GM12875 (cell line): Measurements from ENCODE around the gene GPR17.

Experiments used
- H3K4me3 ChIP-seq: one replicate; pipeline ENCODE4 v1.5.1; 2011; ENCODE audit warnings: low read depth, low read length, control low read depth
- CTCF ChIP-seq: IDR thresholded peaks from 2 replicates; pipeline ENCODE4 v1.5.1; 2011; ENCODE audit warnings: low read depth, mild to moderate bottlenecking, control low read depth, inconsistent platforms, low read length, moderate library complexity, borderline replicate concordance; ENCODE audit not compliant: insufficient read depth

GPR17 gene

GRCh38 chr2:127658146-127658545, 12.2 kb downstream of the GPR17 start:
- no peak for TF ChIP-seq CTCF
- H3K4me3 ChIP-seq: no peak overlapping the region

- TF ChIP-seq CTCF: no peak
- no peak overlapping the region for H3K4me3 ChIP-seq
Measured at GRCh38 chr2:127658641-127659407, 12.9 kb downstream of the GPR17 start.

- TF ChIP-seq CTCF: no peak
- no peak overlapping the region for H3K4me3 ChIP-seq
Measured at GRCh38 chr2:127659408-127660290, 13.7 kb downstream of the GPR17 start.

GRCh38 chr2:127660291-127660578, 14.3 kb downstream of the GPR17 start:
- no peak for TF ChIP-seq CTCF
- H3K4me3 ChIP-seq: no peak overlapping the region

GRCh38 chr2:127661072-127661649, 15.2 kb downstream of the GPR17 start:
- no peak overlapping the region for H3K4me3 ChIP-seq
- no peak for TF ChIP-seq CTCF

- no peak overlapping the region for H3K4me3 ChIP-seq
- TF ChIP-seq CTCF: no peak
Measured at GRCh38 chr2:127661949-127662510, 16.1 kb downstream of the GPR17 start.
